Uterus (tissue), 2 donors: ENCODE measurements around the gene HACE1.

Source experiments
- POLR2A ChIP-seq, 2 donors: fragments of 450-650 bp; IDR thresholded peaks; one replicate each; pipeline ENCODE4 v1.6.1; 2016; ENCODE audit warnings: antibody characterized with exemption in 2 of 2, mild to moderate bottlenecking in 1 of 2, moderate library complexity in 1 of 2
- TF ChIP-seq, protein P1 (sequence below), 4 experiments: fragments of 200-600 bp in 2 of 4; fragments of 450-650 bp in 2 of 4; sonication (generic) in 2 of 4; IDR thresholded peaks; one replicate each; pipeline ENCODE4 v1.5.1; 2016 to 2019; ENCODE audit warnings: antibody characterized with exemption in 4 of 4, mild to moderate bottlenecking in 2 of 4, moderate library complexity in 1 of 4

GRCh38 chr6:104881964-104882668, 22.4 kb upstream of the HACE1 start:
- TF ChIP-seq, protein P1, sequence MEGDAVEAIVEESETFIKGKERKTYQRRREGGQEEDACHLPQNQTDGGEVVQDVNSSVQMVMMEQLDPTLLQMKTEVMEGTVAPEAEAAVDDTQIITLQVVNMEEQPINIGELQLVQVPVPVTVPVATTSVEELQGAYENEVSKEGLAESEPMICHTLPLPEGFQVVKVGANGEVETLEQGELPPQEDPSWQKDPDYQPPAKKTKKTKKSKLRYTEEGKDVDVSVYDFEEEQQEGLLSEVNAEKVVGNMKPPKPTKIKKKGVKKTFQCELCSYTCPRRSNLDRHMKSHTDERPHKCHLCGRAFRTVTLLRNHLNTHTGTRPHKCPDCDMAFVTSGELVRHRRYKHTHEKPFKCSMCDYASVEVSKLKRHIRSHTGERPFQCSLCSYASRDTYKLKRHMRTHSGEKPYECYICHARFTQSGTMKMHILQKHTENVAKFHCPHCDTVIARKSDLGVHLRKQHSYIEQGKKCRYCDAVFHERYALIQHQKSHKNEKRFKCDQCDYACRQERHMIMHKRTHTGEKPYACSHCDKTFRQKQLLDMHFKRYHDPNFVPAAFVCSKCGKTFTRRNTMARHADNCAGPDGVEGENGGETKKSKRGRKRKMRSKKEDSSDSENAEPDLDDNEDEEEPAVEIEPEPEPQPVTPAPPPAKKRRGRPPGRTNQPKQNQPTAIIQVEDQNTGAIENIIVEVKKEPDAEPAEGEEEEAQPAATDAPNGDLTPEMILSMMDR (IDR thresholded peaks at IDR 0.05), result no peak
- no peak for TF ChIP-seq POLR2A (IDR thresholded peaks at IDR 0.05)
